Superior temporal gyrus (tissue), 1 donor: ENCODE results near the gene RPL10.
A peak's percentile ranks its signal among the peaks of the same experiment; 100 is the strongest.
"Not testable (repeated sequence)": the region's sequence is repeated elsewhere in the genome, so short reads cannot be mapped to it uniquely, and the experiment has no call there.

Experiments used
- DNase-seq: peaks from one replicate; pipeline ENCODE4 v3.0.0-alpha.2; 2016; ENCODE audit errors: extremely low spot score

RPL10 gene

DNA sequence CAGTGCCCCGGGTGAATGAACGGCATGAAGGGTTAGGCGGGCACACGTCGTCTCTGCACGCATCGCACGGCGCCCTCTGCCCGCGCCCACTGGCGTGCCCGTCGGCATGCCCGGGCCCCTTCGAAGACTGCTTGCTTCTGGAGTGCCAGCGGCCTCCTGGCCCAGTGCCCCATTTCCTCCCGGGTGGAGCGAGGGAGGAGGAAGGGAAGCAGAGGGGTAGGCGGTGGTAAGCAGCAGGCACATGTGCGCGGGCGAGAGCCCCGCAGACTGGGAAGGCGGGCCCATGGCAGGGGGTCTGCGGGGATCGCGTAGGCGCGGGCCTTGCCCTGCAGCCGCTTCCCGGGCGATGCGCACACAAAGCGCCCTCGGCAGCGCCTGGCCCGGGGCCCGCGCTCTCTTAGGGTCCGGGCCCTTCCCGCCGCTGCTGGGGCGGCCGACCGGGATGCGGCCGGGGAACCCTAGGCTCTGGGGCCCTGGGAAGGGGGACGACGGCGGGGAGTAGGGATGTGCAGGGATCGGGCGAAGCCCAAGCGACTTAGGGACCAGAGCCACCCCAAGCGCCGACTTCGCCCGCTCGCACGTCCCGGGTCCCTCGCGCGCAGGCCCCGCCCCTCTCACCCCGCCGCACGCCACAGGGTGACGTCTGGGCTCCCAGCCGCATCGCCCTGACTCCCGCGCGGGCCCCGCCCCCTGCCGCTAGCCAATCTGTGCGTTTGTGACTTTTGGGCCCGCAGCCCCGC lies 19.9 kb upstream of the RPL10 start:
- no peak for DNase-seq

DNA sequence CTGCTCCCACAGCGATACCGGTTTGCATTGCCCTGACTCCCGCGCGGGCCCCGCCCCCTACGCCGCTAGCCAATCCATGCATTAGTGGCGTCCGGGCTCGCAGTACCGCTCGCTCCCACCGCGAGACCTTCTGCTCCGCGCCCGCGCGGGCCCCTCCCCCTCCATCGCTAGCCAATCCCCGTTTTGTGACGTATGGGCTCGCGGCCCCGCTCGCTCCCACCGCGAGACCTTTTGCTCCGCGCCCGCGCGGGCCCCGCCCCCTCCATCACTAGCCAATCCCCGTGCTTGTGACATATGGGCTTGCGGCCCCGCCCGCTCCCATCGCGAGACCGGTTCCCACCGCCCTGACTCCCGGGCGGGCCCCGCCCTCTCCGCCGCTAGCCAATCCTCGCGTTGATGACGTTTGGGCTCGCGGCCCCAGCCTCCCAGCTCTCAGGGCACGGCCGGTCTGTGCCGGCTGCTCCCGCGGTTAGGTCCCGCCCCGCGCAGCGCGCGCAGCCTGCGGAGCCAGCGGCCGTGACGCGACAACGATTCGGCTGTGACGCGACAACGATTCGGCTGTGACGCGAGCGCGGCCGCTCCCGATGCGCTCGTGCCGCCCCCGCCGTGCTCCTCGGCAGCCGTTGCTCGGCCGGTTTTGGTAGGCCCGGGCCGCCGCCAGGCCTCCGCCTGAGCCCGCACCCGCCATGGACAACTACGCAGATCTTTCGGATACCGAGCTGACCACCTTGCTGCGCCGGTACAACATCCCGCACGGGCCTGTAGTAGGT lies 19.2 kb upstream of the RPL10 start, which contains the start of gene EMD:
Gene EMD, plus strand, starts transcription at position 497 of the 770 bp plus-strand sequence. Its CDS starts 190 bp downstream, at position 687.
- peak; percentile 91 for DNase-seq

DNA sequence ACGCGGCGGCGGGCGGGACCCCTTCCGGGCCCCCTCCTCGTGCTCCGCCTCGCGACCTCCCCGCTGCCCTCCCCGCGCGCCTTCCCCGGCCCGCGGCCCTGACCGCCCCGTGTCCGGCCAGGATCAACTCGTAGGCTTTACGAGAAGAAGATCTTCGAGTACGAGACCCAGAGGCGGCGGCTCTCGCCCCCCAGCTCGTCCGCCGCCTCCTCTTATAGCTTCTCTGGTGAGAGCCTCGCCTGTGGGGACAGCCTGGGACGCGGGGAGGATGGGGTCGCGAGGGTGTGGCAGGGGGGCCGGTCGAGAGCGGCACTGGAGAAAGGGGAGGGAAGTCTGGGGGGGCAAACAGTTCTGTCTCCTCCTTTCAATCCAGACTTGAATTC lies 18.6 kb upstream of the RPL10 start:
- no peak for DNase-seq

DNA sequence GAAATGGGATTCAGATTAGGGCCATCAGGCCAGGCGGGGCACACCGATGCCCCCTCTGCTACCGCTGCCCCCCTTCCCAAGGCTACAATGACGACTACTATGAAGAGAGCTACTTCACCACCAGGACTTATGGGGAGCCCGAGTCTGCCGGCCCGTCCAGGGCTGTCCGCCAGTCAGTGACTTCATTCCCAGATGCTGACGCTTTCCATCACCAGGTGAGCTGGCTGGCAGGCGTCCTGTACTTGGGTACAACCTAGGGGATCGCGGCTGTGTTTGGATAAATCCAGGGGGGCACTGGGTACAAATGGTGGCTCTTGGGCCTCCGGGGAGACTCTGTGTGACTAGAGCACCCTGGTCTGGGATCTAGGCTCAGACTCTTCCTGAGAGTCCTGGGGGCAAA lies 18.0 kb upstream of the RPL10 start:
- no peak for DNase-seq

DNA sequence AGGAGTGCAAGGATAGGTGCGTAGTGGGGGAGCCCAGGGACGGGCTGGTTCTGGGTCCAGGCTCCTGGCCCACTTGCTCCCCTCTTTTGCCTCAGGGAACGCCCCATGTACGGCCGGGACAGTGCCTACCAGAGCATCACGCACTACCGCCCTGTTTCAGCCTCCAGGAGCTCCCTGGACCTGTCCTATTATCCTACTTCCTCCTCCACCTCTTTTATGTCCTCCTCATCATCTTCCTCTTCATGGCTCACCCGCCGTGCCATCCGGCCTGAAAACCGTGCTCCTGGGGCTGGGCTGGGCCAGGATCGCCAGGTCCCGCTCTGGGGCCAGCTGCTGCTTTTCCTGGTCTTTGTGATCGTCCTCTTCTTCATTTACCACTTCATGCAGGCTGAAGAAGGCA lies 17.4 kb upstream of the RPL10 start:
- no peak for DNase-seq

DNA sequence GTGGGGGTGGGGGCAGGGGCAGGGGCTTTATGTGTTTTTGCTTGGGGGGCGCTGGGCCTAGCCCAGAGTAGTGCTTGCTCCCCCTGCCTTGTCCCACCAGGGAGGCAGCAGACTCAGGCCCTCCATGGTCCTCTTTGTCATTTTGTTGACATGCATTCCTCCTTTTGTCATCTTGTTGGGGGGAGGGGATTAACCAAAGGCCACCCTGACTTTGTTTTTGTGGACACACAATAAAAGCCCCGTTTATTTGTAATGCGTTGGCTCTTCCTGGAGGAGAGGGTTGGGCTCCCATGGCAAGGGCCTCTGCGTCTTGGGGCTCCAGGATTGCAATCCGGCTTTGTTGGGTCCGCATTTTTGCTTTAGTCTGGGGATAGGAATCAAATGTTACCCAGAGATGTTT lies 16.9 kb upstream of the RPL10 start:
- no peak for DNase-seq

DNA sequence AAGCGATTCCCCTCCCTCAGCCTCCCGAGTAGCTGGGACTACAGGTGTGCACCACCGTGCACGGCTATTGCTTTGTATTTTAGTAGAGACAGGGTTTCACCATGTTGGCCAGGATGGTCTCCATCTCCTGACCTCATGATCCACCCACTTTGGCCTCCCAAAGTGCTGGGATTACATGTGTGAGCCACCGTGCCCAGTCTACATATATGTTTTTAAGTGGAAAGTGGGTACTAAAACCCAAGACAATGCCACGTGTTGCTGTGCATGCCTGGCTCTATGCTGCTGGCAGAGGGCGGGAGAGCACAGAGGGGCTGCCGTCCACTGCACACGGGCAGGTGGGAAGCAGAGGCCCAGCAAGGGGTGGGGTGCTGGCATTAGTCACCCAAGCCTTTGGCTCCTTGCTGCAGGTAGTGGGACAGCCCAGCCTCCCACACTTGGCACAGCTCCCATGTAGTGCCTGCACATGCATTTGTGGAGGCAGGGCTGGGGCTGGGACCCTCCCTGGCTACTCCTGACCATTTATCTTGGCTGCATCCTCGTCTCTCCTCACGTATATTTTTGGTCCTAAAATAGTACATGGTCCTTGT lies 15.6 kb upstream of the RPL10 start:
- DNase-seq, result no peak

DNA sequence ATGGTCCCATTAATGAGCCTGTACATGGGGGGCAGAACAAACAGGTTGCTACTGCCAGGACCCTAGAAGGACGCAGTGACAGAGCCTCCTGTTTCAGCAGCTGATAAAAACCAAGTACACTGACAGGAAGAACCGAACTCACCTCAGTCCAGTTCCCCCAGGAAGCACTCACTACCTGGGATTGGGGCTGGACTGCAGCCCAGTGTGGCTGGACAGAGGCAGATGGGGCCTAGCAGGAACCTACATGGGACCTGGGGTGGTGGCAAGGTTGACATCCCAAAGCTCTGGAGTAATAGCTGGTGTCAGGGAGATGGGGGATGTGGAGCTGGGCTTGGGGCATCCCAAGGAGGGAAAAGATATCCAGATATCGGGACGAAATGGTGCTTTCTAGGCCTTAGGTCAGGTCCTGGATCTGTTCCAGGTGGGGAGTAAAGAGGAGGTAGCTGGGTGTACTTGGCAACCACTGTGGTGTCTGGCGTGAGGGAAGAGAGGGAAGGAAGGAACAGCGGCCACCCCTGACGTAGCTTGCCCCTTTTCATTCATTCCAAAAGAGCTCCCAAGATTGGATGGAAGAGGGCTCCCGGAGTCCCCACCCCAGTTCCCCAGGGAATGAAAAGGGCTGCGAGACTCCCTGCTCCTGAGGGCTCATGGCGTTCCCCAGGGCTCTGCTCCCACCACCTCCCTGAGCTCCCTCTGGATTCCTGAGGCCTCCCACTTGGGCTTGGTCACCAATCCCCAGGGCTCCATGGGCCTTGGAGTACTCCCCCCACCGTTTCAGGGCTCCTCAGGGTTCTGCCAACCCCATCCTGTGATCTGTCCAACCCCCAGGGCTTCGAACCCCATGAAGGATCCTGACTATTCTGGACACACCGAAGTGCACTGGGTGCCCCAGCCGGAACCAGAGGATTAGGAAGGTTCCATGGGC lies 14.6 kb upstream of the RPL10 start:
- DNase-seq, result no peak

DNA sequence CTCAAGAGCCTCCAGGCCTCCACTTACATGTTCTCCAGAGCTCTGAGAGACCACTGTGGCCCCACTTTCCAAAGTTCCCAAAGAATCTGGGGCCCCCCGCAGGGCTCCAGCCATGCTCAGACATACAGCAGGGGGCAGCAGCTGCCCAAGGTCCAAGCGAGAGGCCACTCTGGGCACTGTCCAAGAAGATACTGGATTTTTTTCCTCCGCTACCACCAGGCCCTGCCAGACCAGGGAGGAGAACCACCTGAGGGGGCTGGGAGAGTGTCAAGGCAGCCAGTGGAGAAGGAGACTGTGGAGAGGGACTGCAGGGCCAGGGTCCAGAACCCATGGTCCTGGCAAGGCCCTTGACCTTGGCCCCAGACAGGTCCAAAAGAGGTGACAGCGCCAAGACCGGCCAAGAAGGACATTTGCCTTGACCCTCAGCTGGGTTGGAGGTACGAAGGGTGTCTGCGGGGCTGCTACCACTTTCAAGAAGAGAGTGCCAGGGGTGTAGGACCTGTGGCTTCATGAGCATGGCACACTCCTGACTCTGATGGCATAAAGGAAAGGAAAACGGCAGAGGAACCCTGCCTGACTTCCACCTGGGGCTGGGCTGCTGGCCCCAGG lies 13.8 kb upstream of the RPL10 start:
- DNase-seq, result no peak

DNA sequence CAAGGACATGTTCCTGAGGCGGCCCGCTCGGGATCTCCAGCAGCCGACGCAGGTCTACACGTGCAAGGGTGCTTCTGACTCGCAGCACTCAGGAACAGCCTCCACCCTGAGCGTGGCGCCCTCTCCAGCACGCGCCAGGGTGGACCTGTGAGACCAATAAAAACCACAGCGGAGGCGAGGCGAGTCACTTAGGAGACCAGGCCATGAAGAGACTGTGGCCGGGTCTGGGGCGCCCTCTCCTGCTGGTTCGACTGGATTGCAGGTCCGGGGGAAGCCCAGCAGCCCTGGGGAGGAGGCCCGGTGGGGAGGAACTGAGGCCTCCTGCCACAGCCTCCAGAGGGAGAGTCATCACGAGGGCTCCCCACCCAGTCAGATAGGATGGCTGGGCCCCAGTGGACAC lies 10.1 kb upstream of the RPL10 start:
- not testable (repeated sequence) for DNase-seq

DNA sequence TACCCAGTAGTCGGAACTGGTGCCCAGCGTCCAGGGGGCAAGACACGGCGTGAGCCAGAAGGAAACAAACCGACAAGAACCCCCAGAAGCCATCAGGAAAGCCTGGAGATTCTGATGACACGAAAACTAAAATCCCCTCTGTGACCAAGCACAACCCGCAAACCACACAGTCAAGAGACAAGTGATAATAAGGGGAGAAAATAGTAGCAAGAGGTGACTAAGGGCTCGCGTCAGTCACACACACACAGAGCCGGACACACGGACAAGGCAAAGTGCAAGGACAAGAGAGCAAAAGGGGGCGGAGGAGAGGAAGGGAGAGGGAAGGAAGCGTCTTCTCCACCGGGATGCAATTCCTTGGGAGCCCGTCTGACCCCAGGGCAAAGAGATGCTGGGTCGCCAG lies 9.5 kb upstream of the RPL10 start:
- DNase-seq, result not testable (repeated sequence)

DNA sequence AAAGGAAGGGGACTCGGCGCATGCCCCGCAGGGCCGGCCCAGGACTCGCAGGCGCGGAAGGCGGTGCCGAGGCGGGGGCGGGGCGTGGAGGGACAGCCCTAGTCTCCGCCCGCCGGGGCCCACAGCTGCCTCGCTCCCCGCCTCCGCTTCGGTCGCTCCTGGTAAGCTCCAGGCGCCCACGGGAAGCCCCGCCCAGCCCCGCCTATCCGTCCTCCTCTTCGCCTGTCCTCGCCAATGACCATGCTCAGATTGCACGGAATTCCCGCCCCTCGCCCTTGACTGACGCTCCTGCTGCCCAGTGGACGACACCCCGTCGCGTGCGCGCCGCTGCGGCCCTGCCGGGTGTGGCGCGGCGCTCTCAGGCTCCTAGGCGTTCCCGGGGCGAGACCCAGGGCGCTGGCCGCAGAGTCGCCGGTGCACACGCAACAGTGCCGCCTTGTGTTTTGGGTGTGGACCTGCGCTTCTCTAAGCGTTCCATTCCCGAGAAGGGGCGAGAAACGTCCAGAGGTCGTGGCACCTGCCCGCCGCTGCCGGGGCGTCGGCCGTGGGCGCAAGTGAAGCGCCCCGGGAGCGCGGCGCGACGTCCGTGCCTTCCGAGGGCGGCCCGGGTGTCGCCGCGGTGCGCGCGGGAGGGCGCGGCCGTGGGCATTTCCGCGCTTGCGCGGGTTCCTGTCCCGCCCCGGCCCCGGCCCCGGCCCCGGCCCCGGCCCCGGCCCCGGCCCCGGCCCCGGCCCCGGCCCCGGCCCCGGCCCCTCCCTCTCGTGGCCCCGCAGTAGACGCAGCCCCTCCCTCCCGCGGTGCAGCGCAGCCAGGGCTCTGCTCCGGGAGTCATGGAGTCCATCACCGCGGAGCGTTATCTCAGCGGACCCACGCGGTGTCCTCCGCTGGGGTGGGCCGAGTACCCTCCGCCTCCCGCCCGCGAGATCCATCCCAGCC lies 8.1 kb upstream of the RPL10 start:
- not testable (repeated sequence) for DNase-seq

DNA sequence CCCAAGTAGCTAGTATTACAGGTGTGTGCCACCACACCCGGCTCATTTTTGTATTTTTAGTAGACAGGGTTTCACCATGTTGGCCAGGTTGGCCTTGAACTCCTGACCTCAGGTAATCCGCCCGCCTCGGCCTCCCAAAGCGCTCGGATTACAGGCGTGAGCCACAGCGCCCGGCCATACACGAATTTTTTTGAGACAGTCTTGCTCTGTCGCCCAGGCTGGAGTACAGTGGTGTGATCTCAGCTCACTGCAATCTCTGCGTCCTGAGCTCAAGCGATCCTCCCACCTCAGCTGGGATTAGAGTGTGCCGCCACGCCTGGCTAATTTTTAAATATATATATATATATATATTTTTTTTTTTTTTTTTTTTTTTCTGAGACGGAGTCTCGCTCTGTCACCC lies 1.8 kb upstream of the RPL10 start:
- not testable (repeated sequence) for DNase-seq

DNA sequence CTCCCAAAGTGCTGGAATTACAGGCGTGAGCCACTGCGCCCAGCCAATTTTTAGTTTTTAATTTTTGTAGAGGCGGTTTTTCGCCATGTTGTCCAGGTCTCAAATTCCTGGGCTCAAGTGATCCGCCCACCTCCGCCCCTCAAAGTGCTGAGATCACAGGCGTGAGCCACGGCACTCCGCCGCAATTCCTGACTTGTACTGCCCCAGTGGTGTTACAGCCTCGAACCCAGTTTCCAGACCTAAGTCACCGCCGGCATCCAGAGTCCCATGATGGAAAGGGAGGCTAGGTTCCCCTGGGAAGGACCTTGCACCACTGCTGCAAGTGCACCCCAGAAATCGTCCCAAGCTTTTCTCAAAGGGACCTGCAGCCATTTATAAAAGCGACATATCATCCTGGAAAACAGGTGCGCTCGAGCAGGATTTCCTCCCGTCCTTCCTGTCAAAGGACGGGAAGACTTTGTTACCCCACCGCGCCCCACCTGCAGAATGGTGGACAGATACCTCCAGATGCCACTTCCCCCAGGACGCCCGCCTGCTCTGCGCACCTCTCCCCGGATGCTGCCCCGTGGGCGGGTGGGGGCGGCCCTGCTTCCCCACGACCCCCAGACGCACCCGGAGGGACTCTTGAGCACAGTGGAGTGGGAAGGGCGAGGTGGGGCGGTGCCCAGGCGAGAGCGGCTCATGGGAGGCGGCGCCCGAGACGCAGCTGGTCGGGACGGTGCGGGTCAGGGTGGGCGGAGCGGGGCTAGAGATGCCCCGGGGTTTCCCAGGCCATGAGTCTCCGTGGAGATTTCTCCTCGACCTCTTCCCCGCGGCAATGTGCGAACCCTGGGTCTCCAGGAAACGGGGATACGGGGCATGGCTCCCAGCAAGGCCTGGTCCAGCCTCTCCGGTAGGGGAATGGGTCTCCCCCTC lies 947 bp upstream of the RPL10 start:
- no peak for DNase-seq

DNA sequence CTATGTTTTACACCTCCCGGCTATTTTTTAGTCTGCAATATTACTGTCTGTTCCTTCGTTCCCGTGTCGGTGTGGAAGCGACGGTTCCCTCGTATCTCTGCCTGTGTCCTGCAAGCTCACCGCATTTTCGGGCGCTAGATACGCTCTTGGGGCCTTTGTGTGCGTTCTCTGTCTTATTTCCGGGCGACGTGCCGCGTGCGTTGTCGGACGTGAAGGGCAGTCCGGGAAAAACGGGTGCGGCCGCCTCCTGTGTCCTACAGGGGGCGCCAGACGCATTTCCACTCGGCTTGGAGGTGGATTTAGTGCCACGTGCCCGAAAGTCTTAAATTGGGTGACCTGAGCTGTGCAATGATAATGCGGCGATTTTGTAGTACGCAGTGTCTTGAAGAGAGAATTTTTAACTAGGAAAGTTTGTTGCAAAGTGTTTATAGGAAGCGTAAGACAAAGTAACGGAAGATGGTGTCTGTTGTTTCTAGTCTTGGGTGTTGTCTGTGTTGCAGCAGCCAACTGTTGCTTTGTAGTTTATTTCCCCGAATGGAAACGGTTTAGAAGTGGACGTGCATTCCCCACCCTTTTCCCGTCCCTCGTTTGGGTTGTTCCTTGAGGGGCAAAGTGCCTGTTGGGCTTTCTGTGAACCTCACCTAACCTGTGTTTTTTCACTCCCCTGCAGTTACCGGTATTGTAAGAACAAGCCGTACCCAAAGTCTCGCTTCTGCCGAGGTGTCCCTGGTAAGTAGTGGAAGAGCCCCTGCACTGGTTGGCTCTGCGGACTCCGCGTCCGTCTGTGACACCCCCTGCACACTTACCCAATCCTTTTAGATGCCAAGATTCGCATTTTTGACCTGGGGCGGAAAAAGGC lies 720 bp downstream of the RPL10 start:
- peak; percentile 83 for DNase-seq

DNA sequence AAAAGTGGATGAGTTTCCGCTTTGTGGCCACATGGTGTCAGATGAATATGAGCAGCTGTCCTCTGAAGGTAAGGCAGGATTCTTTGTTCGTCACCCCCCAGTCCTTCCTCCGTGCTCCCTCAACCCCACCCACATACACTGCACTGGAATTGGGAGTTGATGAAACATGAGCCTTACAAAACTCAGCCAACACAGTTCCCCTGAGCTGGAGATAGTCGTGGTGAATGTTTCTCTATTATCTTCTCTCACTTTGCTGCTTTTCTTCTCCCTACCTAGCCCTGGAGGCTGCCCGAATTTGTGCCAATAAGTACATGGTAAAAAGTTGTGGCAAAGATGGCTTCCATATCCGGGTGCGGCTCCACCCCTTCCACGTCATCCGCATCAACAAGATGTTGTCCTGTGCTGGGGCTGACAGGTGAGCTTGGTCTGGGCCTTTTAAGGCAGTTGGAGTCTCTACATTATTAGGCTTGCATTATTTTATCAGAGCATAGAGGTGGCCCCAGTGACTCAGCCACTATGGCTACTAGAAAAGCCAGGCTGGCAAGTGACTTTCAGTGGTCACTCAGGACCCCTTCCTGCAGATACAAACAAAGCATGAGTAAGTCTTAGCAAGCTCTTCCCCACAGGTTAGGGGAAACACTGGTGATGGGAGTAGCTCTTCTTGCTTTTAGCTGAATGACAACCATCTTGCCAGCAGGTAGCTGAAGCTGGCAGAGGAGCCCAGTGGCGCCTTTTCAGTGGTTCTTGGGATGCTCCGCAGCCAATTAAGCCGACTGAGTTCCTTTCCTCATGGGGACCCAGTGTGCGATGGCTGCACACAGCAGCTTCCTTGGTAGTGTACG lies 1.6 kb downstream of the RPL10 start:
- DNase-seq, result no peak

DNA sequence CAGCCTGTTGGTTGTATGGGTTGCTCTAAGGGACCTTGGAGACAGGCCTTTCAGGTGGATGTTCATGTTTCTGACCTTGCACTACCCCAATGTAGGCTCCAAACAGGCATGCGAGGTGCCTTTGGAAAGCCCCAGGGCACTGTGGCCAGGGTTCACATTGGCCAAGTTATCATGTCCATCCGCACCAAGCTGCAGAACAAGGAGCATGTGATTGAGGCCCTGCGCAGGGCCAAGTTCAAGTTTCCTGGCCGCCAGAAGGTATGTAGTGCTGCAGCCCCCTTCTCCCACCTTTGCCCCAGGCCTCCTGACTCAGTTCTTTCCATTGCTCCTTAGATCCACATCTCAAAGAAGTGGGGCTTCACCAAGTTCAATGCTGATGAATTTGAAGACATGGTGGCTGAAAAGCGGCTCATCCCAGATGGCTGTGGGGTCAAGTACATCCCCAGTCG lies 2.2 kb downstream of the RPL10 start:
- DNase-seq, result not testable (repeated sequence)
